PC-3 (cell line): ENCODE measurements around the gene PCSK2. TPM values are rescaled to one million over a fixed set of nuclear protein-coding genes. Genes with fewer than 3 reads are reported as not detected.

Experiments used
- ATAC-seq: fragments of 200-7000 bp; cut with Tn5 transposase; 2 replicates; pipeline ENCODE4 v1.9.1; 2020; ENCODE audit warnings: mild to moderate bottlenecking, moderate library complexity
- BruUV-seq: library from RNA; stranded (reverse); fragments of 400-500 nt; replicated peaks from 2 replicates; lab custom pipeline; 2021; lab: Mats Ljungman, UMichigan
- CTCF ChIA-PET: fragments of 300-600 bp; sonication (Branson Sonifier 250); formaldehyde crosslinking; loops from one replicate; lab custom pipeline; 2022; ENCODE audit warnings: antibody characterized with exemption; lab: Charles Lee
- POLR2A ChIA-PET: fragments of 300-600 bp; sonication (Branson Sonifier 250); formaldehyde crosslinking; loops from one replicate; lab custom pipeline; 2022; ENCODE audit warnings: antibody characterized with exemption; ENCODE audit not compliant: unreplicated experiment; lab: Charles Lee
- DNase-seq: peaks from one replicate; pipeline ENCODE4 v3.0.0-alpha.2; 2015
- H2AFZ ChIP-seq: fragments of 300-600 bp; sonication (generic); 2 replicates; pipeline ENCODE4 v1.6.0; 2016; ENCODE audit warnings: antibody characterized with exemption, low read length
- H3F3A ChIP-seq: fragments of 300-600 bp; sonication (generic); one replicate; pipeline ENCODE4 v1.6.0; 2017; ENCODE audit warnings: antibody characterized with exemption, low read length, control low read depth, mild to moderate bottlenecking; ENCODE audit not compliant: unreplicated experiment
- H3K27ac ChIP-seq: fragments of 300-600 bp; sonication (generic); 2 replicates; pipeline ENCODE4 v1.5.1; 2016; ENCODE audit warnings: mild to moderate bottlenecking, low read length
- H3K27me3 ChIP-seq: fragments of 300-600 bp; sonication (generic); 2 replicates; pipeline ENCODE4 v1.6.1; 2016; ENCODE audit warnings: low read length, mixed read lengths
- H3K36me3 ChIP-seq: fragments of 300-600 bp; sonication (generic); 2 replicates; pipeline ENCODE4 v1.6.1; 2016; ENCODE audit warnings: low read depth, mixed run types, low read length, mixed read lengths
- H3K4me1 ChIP-seq: fragments of 300-600 bp; sonication (generic); 2 replicates; pipeline ENCODE4 v1.5.1; 2016; ENCODE audit warnings: low read length; ENCODE audit not compliant: insufficient read depth
- H3K4me2 ChIP-seq: fragments of 300-600 bp; sonication (generic); 2 replicates; pipeline ENCODE4 v1.6.0; 2016; ENCODE audit warnings: low read length
- H3K4me3 ChIP-seq: fragments of 300-600 bp; sonication (generic); 2 replicates; pipeline ENCODE4 v1.5.1; 2016; ENCODE audit warnings: mild to moderate bottlenecking, low read length, mixed read lengths
- H3K79me2 ChIP-seq: fragments of 300-600 bp; sonication (generic); 2 replicates; pipeline ENCODE4 v1.6.1; 2017; ENCODE audit warnings: low read length, mixed read lengths
- H3K9ac ChIP-seq: fragments of 300-600 bp; sonication (generic); 2 replicates; pipeline ENCODE4 v1.6.0; 2016; ENCODE audit warnings: mild to moderate bottlenecking, low read length
- H3K9me2 ChIP-seq: fragments of 300-600 bp; sonication (generic); replicated peaks from 2 replicates; pipeline ENCODE4 v1.6.1; 2016; ENCODE audit warnings: mixed run types, low read length, mixed read lengths
- H3K9me3 ChIP-seq: fragments of 300-600 bp; sonication (generic); 2 replicates; pipeline ENCODE4 v1.6.1; 2016; ENCODE audit warnings: low read length, mixed read lengths
- H4K20me1 ChIP-seq: fragments of 300-600 bp; sonication (generic); 2 replicates; pipeline ENCODE4 v1.6.1; 2016; ENCODE audit warnings: low read length, mixed read lengths
- EZH2 ChIP-seq: fragments of 300-600 bp; sonication (generic); IDR thresholded peaks from one replicate; pipeline ENCODE4 v1.6.1; 2017; ENCODE audit warnings: antibody characterized with exemption, mild to moderate bottlenecking, low read length; ENCODE audit not compliant: unreplicated experiment
- EZH2phosphoT487 ChIP-seq: fragments of 300-600 bp; sonication (generic); IDR thresholded peaks from 2 replicates; pipeline ENCODE4 v1.6.1; 2018; ENCODE audit warnings: mild to moderate bottlenecking, antibody characterized with exemption, low read length, borderline replicate concordance
- intact Hi-C: fragments of 100-400 bp; cut with micrococcal nuclease; formaldehyde crosslinking; loops from 2 replicates; pipeline ENCODE4 v1.9.0; 2023
- total RNA-seq: library from RNA; depleted of rRNA; stranded (reverse); fragments of >200 nt; gene quantifications from 2 replicates; pipeline ENCODE4 v1.2.3, GENCODE V29; 2014
- TF ChIP-seq, protein P1 (sequence below): fragments of 300-600 bp; sonication (generic); conservative IDR thresholded peaks from 2 replicates; pipeline ENCODE4 v1.5.1; 2017; ENCODE audit warnings: antibody characterized with exemption, low read depth, mild to moderate bottlenecking, low read length

Gene PCSK2
- total RNA-seq, 1 experiment from 2014 or later, result not detected

DNA sequence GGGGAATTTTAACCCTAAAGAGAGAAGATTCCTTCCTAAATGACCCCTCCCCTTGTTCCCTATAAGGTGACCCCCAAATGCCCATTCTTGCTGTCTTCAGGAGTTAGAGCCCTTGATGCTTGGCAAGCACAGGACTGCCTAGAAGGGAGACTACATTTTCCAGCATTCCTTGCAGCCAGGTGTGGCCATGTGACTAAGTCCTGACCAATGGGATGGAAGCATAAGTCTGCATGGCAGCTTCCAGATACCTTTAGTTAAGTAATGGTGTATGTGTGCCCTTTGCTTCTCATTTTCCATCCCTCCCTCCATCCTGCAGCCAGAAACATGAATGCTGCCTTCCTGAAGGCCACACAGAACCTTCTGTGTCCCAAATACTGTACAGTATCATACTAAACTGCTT is 298.8 kb downstream of the PCSK2 start:
- TF ChIP-seq EZH2 (no peak), EZH2phosphoT487 (no peak)
- TF ChIP-seq, protein P1, sequence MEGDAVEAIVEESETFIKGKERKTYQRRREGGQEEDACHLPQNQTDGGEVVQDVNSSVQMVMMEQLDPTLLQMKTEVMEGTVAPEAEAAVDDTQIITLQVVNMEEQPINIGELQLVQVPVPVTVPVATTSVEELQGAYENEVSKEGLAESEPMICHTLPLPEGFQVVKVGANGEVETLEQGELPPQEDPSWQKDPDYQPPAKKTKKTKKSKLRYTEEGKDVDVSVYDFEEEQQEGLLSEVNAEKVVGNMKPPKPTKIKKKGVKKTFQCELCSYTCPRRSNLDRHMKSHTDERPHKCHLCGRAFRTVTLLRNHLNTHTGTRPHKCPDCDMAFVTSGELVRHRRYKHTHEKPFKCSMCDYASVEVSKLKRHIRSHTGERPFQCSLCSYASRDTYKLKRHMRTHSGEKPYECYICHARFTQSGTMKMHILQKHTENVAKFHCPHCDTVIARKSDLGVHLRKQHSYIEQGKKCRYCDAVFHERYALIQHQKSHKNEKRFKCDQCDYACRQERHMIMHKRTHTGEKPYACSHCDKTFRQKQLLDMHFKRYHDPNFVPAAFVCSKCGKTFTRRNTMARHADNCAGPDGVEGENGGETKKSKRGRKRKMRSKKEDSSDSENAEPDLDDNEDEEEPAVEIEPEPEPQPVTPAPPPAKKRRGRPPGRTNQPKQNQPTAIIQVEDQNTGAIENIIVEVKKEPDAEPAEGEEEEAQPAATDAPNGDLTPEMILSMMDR, result no peak
- peaks cover 3% of the 10 kb centered on the region for H3F3A ChIP-seq
- DNase-seq (peak; percentile 56), ATAC-seq (peak; percentile 59)
- no peak overlapping the region for H3K27ac ChIP-seq
- intact Hi-C loops, result no loop called here
- no peak overlapping the region for H3K9ac ChIP-seq
- no peak overlapping the region; the same call in 1 of the 2 replicates for H2AFZ ChIP-seq
- CTCF ChIA-PET, result no interaction called here
- no peak overlapping the region for H3K4me3 ChIP-seq
- no peaks in the 10 kb centered on the region for H3K9me3 ChIP-seq
- H3K4me2 ChIP-seq, result no peak overlapping the region
- BruUV-seq, result no TSS peak
- no peaks in the 10 kb centered on the region for H3K9me2 ChIP-seq
- no peaks in the 10 kb centered on the region for H3K36me3 ChIP-seq
- POLR2A ChIA-PET, result no interaction called here
- H3K27me3 ChIP-seq, result no peaks in the 10 kb centered on the region
- peaks cover 4% of the 10 kb centered on the region; the same call in 1 of the 2 replicates for H3K4me1 ChIP-seq
- no peaks in the 10 kb centered on the region for H3K79me2 ChIP-seq
- no peaks in the 10 kb centered on the region for H4K20me1 ChIP-seq

DNA sequence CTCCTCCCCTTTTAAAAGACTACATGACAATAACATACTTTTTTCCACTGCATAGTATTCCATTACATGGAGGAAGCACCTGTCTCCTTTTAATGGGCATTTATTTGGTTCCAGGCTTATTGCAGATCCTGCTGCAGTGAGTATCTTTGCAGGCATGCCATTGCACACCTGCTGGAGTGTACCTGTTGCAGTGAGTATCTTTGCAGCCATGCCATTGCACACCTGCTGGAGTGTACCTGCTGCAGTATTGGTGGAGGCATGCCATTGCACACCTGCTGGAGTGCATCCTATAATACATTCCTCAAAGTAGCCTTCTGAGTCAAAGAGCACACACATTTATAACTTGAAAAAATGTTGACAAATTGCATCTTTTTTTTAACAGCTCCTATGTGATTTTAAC is 302.7 kb downstream of the PCSK2 start:
- Histone ChIP-seq H3K79me2 (no peaks in the 10 kb centered on the region), H3F3A (peaks cover 3% of the 10 kb centered on the region), H3K36me3 (no peaks in the 10 kb centered on the region), H3K9me2 (no peaks in the 10 kb centered on the region), H3K4me2 (no peak overlapping the region), H3K27ac (no peak overlapping the region), H3K9ac (no peak overlapping the region), H3K4me1 (peaks cover 15% of the 10 kb centered on the region), H3K9me3 (no peaks in the 10 kb centered on the region), H3K4me3 (no peak overlapping the region), H4K20me1 (no peaks in the 10 kb centered on the region), H2AFZ (no peak overlapping the region), H3K27me3 (no peaks in the 10 kb centered on the region)
- DNase-seq (no peak), ATAC-seq (no peak)
- intact Hi-C loops, result no loop called here
- TF ChIP-seq EZH2phosphoT487 (no peak), EZH2 (no peak)
- TF ChIP-seq, protein P1, result no peak
- no TSS peak for BruUV-seq
- ChIA-PET POLR2A (no interaction called here), CTCF (no interaction called here)

DNA sequence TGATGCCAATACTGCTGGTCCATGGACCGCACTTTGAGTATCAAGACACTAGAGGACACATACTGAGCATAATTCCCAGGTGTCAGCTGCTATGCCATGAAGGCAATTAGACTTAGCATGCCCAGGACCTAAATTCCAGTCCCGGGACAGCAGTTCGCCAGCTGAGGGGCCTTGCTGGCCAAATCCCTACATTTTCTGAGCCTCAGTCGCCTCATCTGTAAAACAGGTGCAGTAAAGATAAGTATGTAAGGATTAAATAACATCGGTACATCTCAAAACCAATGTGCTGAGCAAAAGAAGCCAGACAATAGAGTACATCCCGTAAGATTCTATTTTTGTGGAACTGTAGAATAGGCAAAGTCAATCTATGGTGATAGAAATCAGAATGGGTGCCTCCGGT is 303.3 kb downstream of the PCSK2 start:
- no TSS peak for BruUV-seq
- CTCF ChIA-PET, result no interaction called here

More for the DNA sequence above, 303.3 kb downstream of the PCSK2 start:
- H3K4me3 ChIP-seq, result peak overlapping the region; percentile 87
- H3K4me1 ChIP-seq, result peaks cover 15% of the 10 kb centered on the region
- TF ChIP-seq, protein P1, result no peak
- no peak for TF ChIP-seq EZH2phosphoT487
- TF ChIP-seq EZH2, result no peak
- H3K27ac ChIP-seq, result no peak overlapping the region
- H4K20me1 ChIP-seq, result no peaks in the 10 kb centered on the region
- H2AFZ ChIP-seq, result peak overlapping the region; percentile 98
- no peaks in the 10 kb centered on the region for H3K36me3 ChIP-seq
- POLR2A ChIA-PET, result no interaction called here
- peak overlapping the region; percentile 93 for H3K4me2 ChIP-seq
- no peak overlapping the region for H3K9ac ChIP-seq
- DNase-seq, result no peak
- no peaks in the 10 kb centered on the region for H3K9me3 ChIP-seq
- intact Hi-C loops, result loop anchor here (2.0 to 10.0 kb wide), 2 partner anchors 25 to 465 kb away; no protein-coding TSS in a partner anchor
- no peaks in the 10 kb centered on the region for H3K79me2 ChIP-seq
- no peak for ATAC-seq
- H3K27me3 ChIP-seq, result no peaks in the 10 kb centered on the region
- H3F3A ChIP-seq, result peaks cover 3% of the 10 kb centered on the region
- no peaks in the 10 kb centered on the region for H3K9me2 ChIP-seq
